ENCODE measurements around the gene CCNL2.

DNA sequence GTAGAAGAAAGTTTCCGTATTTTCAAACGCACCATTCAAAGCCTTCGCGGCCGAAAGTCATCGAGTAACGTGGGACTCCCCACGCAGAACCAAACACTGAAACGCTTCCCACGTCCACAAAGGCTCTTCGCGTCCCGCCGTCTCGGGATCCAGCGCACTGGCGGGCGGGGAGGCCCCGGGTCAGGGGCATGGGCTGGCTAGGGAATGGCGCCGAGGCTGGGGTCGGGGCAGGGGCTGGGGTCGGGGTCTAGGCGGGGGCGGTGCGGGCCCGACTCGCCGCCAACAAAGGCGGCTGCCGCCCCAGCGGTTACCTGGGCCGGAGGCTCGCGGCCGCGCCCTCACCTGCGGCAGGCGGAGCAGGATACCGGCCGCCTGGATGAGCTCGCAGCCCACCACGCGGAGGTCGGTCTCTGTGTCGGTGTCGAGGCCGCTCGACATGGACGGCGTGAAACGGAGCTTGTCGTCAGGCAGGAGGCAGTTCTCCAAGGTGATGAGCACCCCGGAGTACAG lies 403 bp downstream of the CCNL2 start:
- TF ChIP-seq ZNF274 (IDR thresholded peaks at IDR 0.05; ENCODE audit: low read depth, low read length) (no peak), YY1 (IDR thresholded peaks at IDR 0.05; ENCODE audit: insufficient read depth, insufficient read length) (no peak)
